Glomerular endothelial cell (primary cell): Measurements from ENCODE around the gene NFIA. TPM values are rescaled to one million over a fixed set of nuclear protein-coding genes. Genes with fewer than 3 reads are reported as not detected.

Experiments used
- DNase-seq: peaks from one replicate; pipeline ENCODE4 v3.0.0-alpha.2; 2011; ENCODE audit warnings: low read depth, low spot score; ENCODE audit errors: extremely low read depth
- total RNA-seq: library from RNA; depleted of rRNA; stranded (reverse); fragments of >200 nt; gene quantifications from 2 replicates; pipeline ENCODE4 v1.2.3, GENCODE V29; 2015

Gene NFIA
- total RNA-seq, 1 donor from 2014 or later: 18.4 TPM

DNA sequence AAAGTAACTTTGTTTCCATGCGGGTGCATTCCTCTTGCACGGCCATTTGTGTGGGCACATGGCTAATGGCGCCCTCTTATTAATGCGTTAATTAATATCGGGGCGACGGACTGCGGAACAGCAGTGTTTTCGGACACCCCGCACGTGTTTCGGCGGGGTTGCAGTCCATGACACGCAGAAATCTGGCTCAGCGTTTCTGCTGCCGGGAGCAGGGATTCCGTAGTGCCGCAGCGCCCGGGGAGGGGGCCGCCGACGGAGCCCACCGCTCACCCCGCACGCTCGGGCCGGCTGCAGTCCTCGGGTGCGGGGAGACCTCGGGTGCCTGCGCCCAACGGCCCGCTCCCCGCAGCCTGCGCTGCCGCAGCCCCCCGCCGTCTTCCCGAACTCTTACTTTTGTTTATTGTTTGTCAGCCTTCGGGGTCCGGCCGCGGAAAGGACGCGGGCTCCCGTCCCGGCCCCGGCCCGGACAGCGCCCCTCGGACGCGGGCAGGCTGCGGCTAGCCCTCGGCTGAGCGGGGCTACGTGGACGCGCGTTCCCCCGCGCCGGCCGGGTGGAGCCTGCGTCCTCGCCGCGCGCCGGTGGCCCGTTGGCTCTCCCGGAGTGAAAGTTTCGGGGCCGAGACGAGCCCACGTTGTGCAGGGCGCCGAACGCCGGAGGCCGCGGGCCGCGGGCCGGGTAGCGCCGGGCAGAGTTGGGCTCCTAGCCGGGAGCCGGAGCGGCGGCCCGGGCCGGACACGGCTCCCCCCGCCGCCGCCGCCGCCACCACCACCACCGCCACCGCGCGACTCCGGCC, 849 bp downstream of the NFIA start:
- DNase-seq: no peak

DNA sequence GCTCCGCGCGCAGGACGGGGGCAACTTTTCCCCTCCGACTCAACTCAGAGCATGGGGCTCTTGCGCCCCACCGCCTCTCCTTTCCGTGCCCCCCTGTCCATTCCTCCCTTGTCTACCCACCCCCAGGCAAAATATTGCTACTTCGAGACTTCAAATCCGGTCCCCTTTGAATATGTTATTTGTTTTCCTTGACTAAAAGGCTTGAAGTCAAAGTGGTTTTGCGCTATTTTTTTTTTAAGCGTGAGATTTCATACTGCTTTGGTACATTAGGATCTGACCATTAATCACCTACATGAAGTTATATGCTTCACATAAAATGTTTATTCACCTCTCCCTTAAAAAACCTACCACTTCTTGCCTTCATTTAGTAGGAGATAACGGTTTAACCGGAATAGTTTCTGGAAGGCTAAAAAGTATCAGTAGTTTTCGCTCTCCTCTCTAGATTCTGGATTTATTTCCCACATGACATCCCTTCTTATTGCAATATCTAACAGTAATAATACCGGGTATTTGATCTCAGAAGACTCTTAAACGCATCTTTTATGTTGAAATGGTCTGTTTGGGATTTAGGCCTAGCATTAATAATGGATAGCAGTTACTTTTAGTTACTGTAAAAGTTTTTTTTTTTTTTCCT, 1.6 kb downstream of the NFIA start:
- no peak for DNase-seq

DNA sequence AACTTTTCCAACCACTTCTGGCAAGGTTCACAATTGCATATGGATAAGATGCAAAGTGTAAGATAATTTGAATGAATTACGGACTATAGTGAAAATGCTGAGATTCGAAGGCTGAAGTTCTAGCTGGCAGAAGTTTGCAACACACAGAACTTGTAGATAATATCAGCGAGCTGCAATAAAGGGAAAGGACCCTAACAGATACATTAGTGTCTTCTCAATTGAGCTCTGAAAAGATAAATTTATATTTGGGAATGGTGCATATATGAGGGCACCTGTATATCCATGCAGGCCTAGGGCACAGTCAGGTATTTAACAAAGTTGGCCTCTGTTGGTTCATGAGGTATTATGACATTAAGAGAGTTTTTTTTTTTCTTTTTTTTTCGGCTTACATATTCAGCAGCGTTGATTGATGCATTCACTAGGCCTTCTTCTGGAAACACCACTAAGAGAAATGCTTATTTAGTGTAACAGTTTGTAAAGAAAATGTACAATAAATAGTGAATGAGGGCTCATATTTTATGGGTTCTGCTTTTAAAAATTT, 2.2 kb downstream of the NFIA start:
- no peak for DNase-seq

DNA sequence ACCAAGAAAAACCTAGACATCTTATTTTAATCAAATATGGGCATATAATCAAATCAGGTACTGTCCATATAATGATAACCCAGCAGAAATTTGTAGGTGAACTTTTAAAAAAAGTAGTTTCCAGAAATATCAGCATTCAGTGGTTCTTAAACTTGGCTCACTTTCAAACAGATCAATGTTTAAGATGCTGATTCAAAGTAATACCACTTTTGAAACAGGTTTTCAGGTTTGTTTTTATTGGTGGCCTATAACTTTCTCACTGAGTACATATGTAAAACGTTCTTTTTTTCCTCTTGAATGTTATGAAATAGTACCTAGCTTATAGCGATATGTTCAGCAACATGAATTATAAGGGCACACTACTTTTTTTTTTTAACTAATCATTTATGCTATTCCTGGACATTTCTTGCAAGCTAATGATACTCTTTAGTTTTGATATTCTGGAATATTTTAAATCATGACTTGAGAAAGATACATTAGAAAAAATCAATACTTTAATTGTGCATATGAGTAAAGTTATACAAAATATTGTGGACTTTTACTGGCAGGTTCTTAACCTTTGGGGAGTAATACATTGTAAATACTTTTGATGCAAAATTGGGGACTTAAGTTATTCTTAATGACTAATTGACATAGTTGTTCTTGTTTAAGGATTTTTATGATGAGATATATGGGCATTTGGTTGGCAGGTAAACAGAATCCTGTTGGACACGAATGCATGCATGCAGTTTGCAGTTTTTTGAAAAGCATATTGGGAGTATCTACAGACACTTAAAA, 3.0 kb downstream of the NFIA start:
- DNase-seq: no peak

DNA sequence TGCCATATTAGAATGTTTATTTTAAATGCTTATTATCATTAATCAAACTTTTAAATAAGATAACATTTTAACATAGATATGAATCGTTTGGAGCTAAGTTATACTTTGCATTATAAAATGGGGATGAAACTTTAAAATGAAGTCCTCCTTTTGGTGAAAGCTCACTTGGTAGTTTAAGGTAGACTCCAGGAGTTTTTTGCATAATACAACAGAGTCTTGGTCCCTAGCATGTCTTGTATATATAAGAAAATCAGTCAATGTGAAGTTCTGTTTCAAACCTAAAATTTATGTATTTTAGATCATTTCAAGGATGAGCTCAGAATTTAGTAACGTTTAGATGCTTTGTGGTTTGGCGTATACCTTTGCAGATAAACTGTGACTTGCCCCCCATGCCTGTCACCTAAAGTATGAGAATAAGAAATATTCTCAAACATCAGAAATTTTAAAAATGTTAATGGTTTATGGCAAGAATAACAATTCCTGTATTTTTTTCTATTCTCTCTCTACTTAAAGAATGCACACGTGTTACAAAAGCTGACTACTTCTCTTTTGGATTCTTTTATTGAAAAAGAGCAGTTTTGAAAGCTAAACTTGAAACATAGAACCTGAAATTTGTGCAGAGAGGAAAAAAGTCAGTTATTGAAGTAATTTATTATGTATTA, 3.8 kb downstream of the NFIA start:
- no peak for DNase-seq

DNA sequence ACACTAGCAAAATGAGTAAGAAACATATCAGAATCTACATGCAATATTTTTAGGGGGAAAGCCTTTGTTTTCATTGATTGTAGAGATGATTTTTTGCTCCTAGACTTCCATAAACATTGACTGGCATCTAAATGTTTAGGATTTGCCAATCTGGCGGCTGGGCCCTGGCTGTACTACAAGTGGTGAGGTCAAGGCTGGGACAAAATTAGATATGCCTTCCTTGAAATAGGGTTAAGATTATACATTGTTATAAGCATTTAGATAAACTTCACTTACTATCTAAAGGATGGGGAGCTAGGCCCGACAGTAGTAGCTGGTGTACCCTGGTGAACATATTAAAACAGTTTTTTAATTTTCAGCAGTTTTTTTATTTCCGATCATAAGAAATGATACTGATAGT, 5.2 kb downstream of the NFIA start:
- DNase-seq: no peak

DNA sequence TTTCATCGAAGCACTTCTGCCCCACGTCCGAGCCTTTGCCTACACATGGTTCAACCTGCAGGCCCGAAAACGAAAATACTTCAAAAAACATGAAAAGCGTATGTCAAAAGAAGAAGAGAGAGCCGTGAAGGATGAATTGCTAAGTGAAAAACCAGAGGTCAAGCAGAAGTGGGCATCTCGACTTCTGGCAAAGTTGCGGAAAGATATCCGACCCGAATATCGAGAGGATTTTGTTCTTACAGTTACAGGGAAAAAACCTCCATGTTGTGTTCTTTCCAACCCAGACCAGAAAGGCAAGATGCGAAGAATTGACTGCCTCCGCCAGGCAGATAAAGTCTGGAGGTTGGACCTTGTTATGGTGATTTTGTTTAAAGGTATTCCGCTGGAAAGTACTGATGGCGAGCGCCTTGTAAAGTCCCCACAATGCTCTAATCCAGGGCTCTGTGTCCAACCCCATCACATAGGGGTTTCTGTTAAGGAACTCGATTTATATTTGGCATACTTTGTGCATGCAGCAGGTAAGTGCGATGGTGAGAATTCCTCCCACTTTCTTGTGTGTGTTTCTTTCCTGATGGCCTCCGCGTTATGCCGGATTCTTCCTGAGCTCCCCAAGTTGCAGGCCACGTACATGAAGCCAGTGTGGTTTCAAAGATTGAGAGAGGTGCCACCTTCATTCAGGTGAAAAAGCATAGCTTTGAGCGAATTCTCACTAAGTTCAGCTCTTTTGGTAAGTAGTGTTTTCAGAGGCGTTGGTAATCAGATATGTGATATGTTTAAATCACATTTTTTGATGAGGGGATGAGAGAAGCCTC, 6.0 kb downstream of the NFIA start:
- DNase-seq: no peak

DNA sequence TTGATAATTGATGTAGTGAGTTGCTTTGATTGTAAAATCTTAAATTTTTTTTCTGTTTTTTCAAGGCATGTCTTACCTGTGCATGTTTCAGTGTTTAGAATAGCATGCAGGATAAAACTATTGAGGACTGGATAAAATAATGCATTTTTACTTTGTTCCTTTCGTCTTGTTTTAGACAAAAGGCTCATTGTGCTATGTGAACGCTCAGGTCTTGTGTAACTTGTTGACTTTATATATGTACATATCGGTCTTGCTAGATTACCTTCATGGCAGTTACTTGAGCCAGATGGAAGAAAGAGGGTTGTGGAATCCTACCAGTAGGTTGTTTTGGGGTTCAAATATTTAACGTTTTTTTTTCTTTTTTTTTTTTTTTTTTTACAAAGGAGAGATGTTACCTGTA, 7.0 kb downstream of the NFIA start:
- no peak for DNase-seq

DNA sequence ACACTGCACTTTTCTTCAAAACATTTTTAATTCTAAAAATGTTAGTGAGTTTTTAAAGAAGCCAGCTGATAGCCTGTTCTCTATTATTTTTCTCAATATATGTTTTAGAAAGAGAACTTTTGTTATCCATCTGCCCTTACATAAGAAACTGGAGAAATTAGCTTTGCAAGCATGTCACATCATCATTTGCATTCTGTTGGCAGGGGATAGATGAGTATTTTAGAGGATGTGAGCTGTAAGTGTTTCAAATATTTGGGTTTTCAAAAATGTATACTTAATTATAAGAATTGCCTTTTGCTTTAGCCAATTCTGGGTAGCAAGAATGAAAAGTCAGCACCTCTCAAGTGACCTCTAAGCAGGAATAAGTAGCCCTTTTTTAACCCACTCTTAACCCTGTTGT, 7.4 kb downstream of the NFIA start:
- DNase-seq: no peak

DNA sequence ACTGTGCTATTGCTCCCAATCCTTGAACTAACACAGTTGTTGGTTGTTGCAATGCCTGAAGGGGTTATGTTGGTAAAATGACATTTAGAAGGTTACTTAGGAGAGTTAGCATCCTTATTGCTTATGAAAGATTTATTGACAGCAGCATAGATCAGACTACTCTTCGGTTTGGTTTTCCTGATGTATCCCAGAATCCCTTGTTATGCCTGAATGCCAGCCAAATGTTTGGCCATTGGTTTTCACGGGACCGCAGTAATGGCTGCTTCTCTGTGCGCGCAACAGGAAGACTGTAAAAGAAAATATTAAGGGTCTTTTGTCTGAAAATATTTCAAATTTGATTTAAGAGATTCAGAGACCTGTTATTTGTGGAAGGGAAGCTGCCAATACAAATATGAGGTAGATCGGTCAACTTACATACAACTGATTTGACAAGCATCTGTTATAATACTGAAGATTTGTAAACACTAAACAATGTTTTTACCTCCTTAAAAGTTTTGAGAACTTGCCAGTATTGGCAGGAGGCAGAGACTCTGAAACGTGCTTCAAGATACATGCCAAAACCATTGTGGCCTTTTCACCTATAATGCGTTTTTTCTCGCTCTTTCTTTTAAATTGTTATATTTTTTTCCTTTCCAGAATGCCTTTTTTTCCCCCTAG, 8.3 kb downstream of the NFIA start:
- DNase-seq: no peak

DNA sequence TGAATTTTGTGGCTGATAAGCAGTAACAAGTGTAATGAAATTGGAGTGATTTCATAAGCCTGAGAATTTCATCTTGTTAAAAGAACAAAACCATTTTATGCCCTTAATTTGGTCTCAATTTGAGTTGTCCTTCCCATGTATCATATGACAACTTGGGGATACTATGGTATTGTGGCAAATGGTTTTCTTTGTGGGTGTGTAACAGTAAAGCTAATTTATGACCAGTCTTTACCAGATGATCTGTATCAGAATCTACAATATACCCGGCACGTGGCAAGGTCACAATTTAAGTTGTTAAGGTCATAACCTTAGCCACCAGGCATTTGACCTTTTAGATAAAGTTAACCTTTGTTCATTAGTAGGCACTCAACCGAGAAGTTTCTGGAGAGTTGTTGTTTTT, 9.1 kb downstream of the NFIA start:
- no peak for DNase-seq

DNA sequence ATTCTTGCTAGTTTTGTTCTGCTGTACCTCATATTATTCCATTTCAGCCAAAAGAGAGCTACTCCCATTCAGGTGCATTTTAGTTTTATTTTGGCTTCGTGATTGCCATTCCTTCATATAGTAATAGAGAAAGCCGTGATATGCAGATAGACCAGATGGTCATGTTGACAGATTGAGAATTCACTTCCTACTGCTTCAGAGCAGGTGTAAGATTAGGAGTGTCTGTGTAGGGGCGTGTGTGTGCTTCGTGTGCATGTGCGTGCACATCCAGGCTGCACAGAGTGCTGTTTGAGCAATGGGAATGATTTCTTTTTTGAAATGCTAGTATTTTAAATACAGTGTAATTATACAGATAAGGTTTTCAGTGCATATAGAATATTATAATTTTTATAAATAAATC, 10.3 kb downstream of the NFIA start:
- no peak for DNase-seq

DNA sequence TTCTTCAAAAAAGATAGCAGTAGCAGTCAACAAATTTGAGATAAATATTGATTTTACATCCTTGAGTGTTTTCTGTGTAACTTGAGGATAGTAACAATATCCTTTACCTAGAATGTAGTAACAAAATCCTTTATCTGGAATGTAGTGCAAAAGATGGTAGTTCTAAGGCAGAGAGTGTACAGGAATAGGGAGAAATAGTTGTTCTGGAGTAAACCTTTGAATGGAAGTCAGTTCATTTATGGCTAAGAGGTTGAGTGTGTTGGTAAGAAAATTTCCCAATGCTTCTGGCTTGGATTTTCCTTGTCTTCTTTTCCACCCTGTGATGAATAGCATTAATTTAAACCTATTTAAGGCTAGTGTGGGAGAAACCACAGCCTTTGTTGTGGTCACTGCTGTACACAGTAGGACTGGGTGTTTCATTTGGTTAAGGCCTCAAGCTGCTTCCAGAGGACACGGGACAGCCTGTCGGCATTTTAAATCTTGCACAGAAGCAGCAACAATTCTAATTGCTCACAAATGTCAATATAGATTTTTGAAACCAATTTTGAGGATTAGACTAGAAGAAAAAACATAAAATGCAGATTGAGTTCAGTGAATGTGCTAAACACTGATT, 11.3 kb downstream of the NFIA start:
- DNase-seq: no peak

DNA sequence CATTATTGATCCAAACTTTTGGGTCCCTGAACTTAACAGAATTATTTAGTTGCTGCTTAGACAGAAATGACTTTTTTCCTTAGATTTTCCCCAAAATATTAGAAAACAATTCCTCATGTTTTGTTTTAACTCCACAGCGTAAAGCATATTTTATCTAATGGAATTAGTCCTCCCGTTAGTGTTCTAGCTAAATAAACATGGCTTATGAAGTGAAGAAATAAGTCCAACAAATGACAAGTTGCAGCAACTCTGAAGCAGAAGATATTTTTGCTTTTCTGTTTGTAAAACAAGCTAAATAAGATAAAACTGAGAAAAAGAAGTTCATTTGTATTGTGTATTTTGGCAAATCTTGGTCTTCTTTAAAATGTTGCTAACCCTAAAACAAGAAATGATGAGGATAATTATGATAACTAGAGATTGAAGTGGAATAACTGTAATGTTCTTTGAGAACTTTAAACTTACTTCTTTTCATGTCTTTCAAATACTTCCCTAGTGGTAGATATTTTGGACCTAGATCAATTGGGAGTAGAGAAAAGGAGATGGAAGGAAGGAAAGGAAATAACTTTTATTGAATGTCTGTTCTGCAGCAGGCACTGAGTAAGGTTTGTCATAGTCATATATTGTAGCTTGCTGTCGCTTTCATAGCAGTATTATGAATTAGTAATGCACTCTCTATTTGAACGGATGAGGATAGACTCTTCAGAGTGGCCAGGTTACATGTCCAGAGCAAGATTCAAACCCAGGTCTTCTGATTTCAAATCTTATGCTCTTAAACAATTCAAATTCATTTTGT, 12.5 kb downstream of the NFIA start:
- no peak for DNase-seq

DNA sequence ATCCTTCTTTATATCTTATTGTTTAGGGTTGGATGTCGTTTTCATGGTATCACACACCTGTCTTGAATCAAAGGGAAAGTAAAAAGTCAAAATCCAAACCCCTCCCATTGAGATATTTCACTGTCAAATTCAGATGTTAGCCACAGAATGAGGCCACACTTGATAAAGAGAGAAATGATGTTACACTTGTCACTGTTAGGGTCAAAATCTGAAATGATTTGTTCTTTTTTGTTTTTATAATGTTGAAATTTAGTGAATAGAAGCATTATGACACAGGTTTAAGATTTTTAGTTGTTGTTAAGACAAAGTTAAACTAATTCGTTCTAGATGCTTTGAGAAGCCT, 13.1 kb downstream of the NFIA start:
- DNase-seq: no peak

DNA sequence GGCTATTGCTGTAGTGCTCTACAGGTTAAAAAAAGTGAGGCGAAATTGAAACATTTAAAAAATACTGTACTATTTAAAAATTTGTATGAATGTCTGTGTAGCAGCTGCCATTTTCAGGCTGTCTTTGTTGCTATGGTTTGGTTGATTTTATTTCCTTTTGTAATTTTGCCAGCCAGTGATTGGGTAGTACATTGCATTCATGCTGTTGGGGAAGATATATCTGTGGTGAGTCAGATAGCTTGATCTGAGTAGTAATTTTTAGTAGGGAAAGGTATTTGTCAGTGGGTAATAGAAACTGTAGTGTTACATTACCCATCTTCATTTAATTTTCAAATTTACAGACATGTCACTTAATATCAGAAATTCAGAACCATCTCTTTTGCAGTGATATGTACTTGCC, 15.0 kb downstream of the NFIA start:
- no peak for DNase-seq

DNA sequence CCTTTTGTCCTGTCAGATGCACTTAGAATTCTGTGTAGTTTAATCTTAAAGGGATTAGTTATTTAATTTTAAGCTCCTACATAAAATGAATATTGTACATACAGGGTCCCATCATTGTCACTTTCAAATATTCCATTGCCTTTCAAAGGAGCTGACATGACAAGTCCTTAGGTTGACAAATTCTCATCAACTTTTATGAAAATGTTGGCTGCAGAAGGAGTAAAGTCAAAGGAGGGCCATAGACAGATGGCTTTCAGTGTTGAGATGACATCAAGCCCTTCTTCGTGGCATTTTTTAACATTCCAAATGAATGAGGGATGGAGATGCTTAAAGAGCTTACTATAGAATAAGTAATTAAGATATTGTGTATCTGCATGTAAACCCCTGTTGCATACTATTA, 15.4 kb downstream of the NFIA start:
- no peak for DNase-seq

DNA sequence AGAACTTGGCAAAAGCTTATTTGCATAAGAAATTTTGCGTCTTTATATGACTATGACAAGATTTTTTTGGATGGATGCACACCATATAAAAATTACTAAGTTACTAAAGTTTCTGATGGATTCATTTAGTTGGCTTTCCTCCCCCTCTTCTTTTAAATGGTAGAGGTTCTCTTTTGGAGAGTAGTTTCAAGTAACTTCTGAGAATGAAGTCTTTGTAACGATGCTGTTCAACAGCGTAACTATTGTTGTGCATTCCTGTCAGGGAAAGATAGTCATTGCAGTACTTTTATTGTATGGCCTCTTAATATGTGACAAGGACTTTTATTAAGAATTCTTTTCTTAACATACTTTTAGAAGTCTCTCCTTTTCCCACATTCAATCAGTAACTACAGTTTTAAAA, 16.0 kb downstream of the NFIA start:
- no peak for DNase-seq
